NB4 (cell line): ENCODE data around the gene CDC14B.

Experiments used
- CTCF ChIP-seq: IDR thresholded peaks from one replicate; pipeline ENCODE4 v1.5.1; 2012; ENCODE audit warnings: low read depth, low read length
- MAX ChIP-seq: IDR thresholded peaks from 2 replicates; pipeline ENCODE4 v1.6.1; 2011; ENCODE audit warnings: low read depth, low read length
- MYC ChIP-seq: IDR thresholded peaks from 2 replicates; pipeline ENCODE4 v1.6.1; 2011; ENCODE audit warnings: low read depth, low read length
- POLR2A ChIP-seq: IDR thresholded peaks from 2 replicates; pipeline ENCODE4 v1.6.1; 2011; ENCODE audit warnings: mild to moderate bottlenecking; ENCODE audit not compliant: insufficient read length; ENCODE audit errors: extremely low read depth

- TF ChIP-seq POLR2A (no peak), CTCF (no peak), MAX (no peak), MYC (no peak)
These were observed 136.4 kb downstream of the CDC14B start for GRCh38 chr9:96483197-96483596.
